LNCAP (cell line): ENCODE results near the gene PPP4R1.
A peak's percentile ranks its signal among the peaks of the same experiment; 100 is the strongest.

Experiments used
- TF ChIP-seq, protein P1 (sequence below): fragments of 450-650 bp; IDR thresholded peaks from 2 replicates; pipeline ENCODE4 v1.5.1; 2017; ENCODE audit warnings: mild to moderate bottlenecking

PPP4R1 gene

DNA sequence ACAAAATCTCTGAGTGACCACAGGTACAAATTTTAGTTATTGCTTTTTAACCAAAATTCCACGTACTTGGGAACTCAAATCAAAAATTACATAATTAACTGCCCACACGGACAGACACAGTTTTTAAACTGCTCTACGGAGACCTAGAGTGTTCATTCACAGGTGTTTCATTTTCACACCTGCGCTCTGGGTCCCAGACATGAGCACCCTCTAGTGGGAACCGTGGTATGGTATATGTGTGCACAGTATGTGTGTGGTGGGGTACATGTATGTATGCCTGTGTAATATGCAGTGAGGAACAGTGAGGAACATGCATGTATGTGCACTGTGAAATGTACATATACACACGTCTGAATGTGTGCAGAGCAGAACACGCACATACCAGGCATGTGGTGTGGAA, 65.0 kb downstream of the PPP4R1 start:
- TF ChIP-seq, protein P1, sequence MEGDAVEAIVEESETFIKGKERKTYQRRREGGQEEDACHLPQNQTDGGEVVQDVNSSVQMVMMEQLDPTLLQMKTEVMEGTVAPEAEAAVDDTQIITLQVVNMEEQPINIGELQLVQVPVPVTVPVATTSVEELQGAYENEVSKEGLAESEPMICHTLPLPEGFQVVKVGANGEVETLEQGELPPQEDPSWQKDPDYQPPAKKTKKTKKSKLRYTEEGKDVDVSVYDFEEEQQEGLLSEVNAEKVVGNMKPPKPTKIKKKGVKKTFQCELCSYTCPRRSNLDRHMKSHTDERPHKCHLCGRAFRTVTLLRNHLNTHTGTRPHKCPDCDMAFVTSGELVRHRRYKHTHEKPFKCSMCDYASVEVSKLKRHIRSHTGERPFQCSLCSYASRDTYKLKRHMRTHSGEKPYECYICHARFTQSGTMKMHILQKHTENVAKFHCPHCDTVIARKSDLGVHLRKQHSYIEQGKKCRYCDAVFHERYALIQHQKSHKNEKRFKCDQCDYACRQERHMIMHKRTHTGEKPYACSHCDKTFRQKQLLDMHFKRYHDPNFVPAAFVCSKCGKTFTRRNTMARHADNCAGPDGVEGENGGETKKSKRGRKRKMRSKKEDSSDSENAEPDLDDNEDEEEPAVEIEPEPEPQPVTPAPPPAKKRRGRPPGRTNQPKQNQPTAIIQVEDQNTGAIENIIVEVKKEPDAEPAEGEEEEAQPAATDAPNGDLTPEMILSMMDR, result peak; percentile 47

DNA sequence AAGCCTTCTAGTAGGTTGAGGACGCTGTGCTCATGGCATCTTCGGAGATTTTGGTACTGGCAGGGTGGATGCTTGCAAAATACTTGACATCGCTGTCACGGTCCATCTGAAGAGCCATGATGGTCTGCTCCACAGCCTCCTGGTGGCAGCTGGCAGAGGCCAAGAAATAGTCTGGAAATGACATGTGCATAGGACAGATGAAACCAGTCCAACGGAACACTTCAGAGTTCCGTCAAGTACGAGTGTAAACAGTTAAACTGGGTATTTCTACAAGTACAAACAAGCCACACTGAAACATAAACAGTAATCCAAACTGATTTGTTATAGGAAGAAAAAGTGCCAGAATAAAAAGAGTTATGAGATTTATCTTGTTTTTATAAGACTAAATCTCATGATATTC, 66.6 kb downstream of the PPP4R1 start:
- TF ChIP-seq, protein P1, result no peak

DNA sequence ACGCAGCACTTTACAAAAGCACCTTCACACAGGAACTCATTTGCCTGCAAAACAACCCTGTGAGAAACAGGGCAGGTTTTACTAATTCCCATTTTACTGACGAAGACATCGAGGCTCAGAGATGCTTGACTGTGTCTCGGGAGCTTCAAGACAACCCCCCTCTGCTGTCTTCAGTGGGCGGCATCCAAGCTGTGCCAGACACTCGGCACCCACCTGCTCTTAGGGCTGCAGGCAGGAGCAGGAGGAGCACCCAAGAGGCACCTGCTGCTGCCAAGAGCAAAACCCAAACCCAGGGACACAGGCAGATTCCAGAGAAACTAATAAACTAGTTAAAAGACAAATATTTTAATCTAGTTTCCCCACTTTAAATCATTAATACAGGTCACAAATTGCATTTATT, 67.9 kb downstream of the PPP4R1 start:
- TF ChIP-seq, protein P1, result no peak

DNA sequence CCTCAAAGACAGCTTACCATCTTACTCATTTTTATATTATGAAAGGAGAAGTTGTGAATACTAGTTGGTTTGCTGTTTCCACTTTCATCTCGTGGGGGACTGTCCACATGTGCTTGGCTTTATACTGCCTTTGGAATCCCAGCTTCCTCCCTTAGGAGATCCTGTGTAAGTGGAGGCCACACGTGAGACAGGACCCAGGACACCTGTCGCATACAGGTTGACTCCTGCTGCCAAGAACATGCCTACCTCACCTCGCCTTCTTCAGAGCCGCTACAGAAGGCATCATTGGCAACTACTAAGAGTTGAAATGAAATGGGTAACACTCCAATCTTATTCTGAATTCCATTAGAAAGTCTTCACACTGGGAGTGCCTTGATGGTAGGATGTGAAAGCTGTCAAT, 69.3 kb downstream of the PPP4R1 start:
- TF ChIP-seq, protein P1, result no peak

DNA sequence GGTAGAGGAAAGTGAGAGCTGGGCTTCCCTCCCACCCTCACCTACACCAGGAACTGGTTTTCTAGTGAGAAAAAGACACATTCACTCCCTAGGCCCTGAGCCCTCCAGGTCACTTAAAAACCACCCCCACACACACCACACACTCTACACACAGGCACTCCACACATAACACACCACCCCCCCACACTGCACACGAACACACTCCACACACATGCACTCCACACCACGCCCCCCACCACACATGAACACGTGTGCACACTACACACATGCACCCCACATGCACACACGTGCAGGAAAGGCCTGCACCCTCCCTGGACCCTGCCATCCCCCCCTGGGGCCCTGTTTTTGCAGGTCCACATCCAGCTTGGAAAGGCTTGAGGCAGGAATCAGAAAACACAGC, 71.4 kb downstream of the PPP4R1 start:
- TF ChIP-seq, protein P1, result no peak

DNA sequence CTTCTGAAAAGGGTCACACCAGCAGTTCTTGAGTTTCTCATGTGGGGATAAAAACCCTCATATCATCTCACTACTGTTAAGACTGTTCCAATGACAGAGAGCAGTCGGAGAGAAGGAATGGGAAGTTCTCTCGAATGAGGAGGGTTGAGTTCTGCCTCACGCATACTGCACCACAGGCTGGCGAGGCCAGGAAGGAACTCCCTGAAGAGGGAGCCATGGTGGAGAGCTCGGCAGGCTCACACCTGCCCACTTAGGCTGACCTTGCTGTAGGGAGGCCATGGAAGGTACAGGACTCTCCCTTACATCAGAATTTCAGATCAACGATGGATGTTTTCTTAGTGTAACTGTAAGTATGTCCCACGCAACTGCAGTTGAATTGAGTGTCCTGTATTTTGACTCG, 74.4 kb downstream of the PPP4R1 start:
- TF ChIP-seq, protein P1, result no peak

DNA sequence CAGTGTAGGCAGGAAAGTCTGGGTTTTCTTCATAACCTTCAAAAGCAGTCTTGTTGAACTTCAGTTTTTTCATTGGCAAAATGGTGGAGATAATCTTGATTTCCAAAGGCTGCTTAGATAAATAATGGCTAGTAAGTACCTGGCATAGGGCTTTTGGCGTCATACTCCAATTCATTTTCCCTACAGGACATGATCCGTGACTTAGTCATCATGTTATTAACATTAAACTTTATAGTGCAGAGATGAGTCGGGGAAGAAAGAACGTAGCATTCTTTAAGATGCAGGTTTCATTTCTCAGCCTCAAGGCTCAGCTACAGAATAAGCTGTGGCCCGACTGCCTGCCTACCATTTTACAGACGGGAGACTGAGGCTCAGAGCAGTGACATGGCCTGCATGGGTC, 75.1 kb downstream of the PPP4R1 start:
- TF ChIP-seq, protein P1, result no peak

DNA sequence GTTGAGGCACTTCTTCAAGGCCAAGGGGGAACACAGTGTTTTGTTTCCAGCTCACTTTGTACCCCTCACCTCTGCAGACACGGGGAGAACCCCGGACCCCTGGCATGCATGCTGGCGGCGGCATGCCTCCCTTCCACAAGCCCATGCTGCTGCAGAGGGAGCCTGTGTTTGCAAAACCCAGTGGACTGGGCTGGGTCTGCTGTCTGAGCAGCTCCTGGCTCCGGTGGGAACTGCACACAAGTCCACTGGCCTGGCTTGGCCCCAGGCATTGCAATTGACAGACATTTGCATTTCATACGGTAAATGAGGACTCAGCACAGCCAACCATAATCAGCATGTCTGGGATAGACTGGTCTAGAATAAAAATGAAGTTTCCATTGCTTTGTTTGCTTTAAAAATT, 76.7 kb downstream of the PPP4R1 start:
- TF ChIP-seq, protein P1, result no peak
